H1 (cell line): Measurements from ENCODE around the gene RAB44. TPM values are rescaled to one million over a fixed set of nuclear protein-coding genes. Genes with fewer than 3 reads are reported as not detected.

Experiments used
- CTCF ChIA-PET: fragments of 300-600 bp; sonication (Branson Sonifier 250); formaldehyde crosslinking; loops from one replicate; lab custom pipeline; 2021; ENCODE audit not compliant: partially characterized antibody; lab: Charles Lee
- POLR2A ChIA-PET: fragments of 300-600 bp; sonication (Branson Sonifier 250); formaldehyde crosslinking; loops from one replicate; lab custom pipeline; 2021; ENCODE audit warnings: inconsistent platforms; ENCODE audit not compliant: partially characterized antibody; lab: Charles Lee
- DNase-seq, 2 experiments: peaks; one replicate each; pipeline versions ENCODE4 v3.0.0 to v3.0.0-alpha.2; 2010 to 2022; ENCODE audit warnings: low spot score in 2 of 2, low read depth in 1 of 2, mixed read lengths in 1 of 2
- FAIRE-seq: peaks from 2 replicates; lab custom pipeline; 2011; peaks lifted over from hg19 to GRCh38; lab: Jason Lieb, UNC
- H2AFZ ChIP-seq: 2 replicates; pipeline ENCODE4 v1.8.1; 2012; ENCODE audit warnings: low read length, inconsistent platforms
- H2AK5ac ChIP-seq: 2 replicates; pipeline ENCODE4 v1.6.1; 2013; ENCODE audit warnings: low read depth, low read length
- H2BK120ac ChIP-seq: replicated peaks from 2 replicates; pipeline ENCODE3; 2013; ENCODE audit warnings: low read depth, low read length, inconsistent platforms
- H2BK12ac ChIP-seq: 2 replicates; pipeline ENCODE4 v1.6.1; 2013; ENCODE audit warnings: low read depth, low read length
- H2BK15ac ChIP-seq: 2 replicates; pipeline ENCODE4 v1.6.1; 2013; ENCODE audit warnings: low read length
- H2BK20ac ChIP-seq: 2 replicates; pipeline ENCODE4 v1.6.1; 2013; ENCODE audit warnings: low read length
- H2BK5ac ChIP-seq: 2 replicates; pipeline ENCODE4 v1.6.1; 2013; ENCODE audit warnings: low read depth, low read length
- H3K14ac ChIP-seq: 2 replicates; pipeline ENCODE4 v1.6.1; 2013; ENCODE audit warnings: inconsistent platforms; ENCODE audit not compliant: insufficient read length
- H3K18ac ChIP-seq: 2 replicates; pipeline ENCODE4 v1.6.1; 2013; ENCODE audit warnings: low read length; ENCODE audit errors: extremely low read depth
- H3K23ac ChIP-seq: 2 replicates; pipeline ENCODE4 v1.6.1; 2013; ENCODE audit warnings: inconsistent platforms; ENCODE audit not compliant: insufficient read length
- H3K23me2 ChIP-seq: 2 replicates; pipeline ENCODE4 v1.6.1; 2013; ENCODE audit warnings: low read depth, low read length
- H3K27ac ChIP-seq: 2 replicates; pipeline ENCODE4 v1.6.1; 2011; ENCODE audit warnings: low read depth, low read length, inconsistent platforms
- H3K27me3 ChIP-seq, 4 experiments: replicated peaks in 1 of 4; 1 replicate in 1 of 4; 2 replicates in 3 of 4; pipeline versions ENCODE4 v1.6.1 to v1.8.1; 2011 to 2013; ENCODE audit warnings: low read length in 3 of 4, mild to moderate bottlenecking in 3 of 4, inconsistent platforms in 2 of 4, mixed read lengths in 2 of 4, moderate library complexity in 1 of 4; ENCODE audit not compliant: control insufficient read depth in 3 of 4, insufficient read depth in 3 of 4; ENCODE audit errors: extremely low read depth in 1 of 4
- H3K36me3 ChIP-seq, 4 experiments: 2 replicates each; pipeline versions ENCODE4 v1.6.1 to v1.8.1; 2011 to 2013; ENCODE audit warnings: mild to moderate bottlenecking in 4 of 4, low read length in 3 of 4, moderate library complexity in 2 of 4, control low read depth in 1 of 4, inconsistent platforms in 1 of 4; ENCODE audit not compliant: insufficient read depth in 4 of 4, control insufficient read depth in 2 of 4
- H3K4ac ChIP-seq: replicated peaks from 2 replicates; pipeline ENCODE3; 2013; ENCODE audit warnings: low read length, low read depth, mixed read lengths, inconsistent platforms; ENCODE audit not compliant: insufficient read length
- H3K4me1 ChIP-seq, 4 experiments: replicated peaks in 1 of 4; 1 replicate in 1 of 4; 2 replicates in 3 of 4; pipeline versions ENCODE4 v1.6.1 to v1.8.1; 2011 to 2013; ENCODE audit warnings: low read length in 3 of 4, inconsistent platforms in 2 of 4, mixed read lengths in 1 of 4; ENCODE audit not compliant: insufficient read depth in 4 of 4, control insufficient read depth in 3 of 4
- H3K4me2 ChIP-seq, 2 experiments: 2 replicates each; pipeline versions ENCODE4 v1.6.1 to v1.8.1; 2011 to 2013; ENCODE audit warnings: low read depth in 2 of 2, low read length in 2 of 2, control low read depth in 1 of 2, inconsistent platforms in 1 of 2, mild to moderate bottlenecking in 1 of 2; ENCODE audit not compliant: insufficient read depth in 1 of 2
- H3K4me3 ChIP-seq, 4 experiments: fragments of 200-600, 300-600 bp in 1 of 4; sonication (generic), shearing (Covaris generic), sonication (Bioruptor Twin) in 1 of 4; 2 replicates each; pipeline versions ENCODE4 v1.5.1 to v1.8.1; 2011 to 2016; ENCODE audit warnings: low read length in 4 of 4, low read depth in 3 of 4, control low read depth in 2 of 4, inconsistent platforms in 2 of 4, mild to moderate bottlenecking in 2 of 4, mixed read lengths in 1 of 4, moderate library complexity in 1 of 4; ENCODE audit not compliant: insufficient read depth in 2 of 4; ENCODE audit errors: extremely low read depth in 1 of 4
- H3K56ac ChIP-seq: replicated peaks from 2 replicates; pipeline ENCODE3; 2013; ENCODE audit warnings: low read depth, mild to moderate bottlenecking, mixed read lengths, low read length, inconsistent platforms; ENCODE audit not compliant: insufficient read length
- H3K79me1 ChIP-seq: 2 replicates; pipeline ENCODE4 v1.6.1; 2013; ENCODE audit warnings: low read depth, low read length, control low read depth
- H3K79me2 ChIP-seq, 2 experiments: 2 replicates each; pipeline versions ENCODE4 v1.6.1 to v1.8.1; 2012 to 2013; ENCODE audit warnings: low read length in 2 of 2, mild to moderate bottlenecking in 2 of 2, inconsistent platforms in 1 of 2; ENCODE audit not compliant: insufficient read depth in 2 of 2, control insufficient read depth in 1 of 2
- H3K9ac ChIP-seq, 4 experiments: replicated peaks in 1 of 4; 1 replicate in 1 of 4; 2 replicates in 3 of 4; pipeline versions ENCODE4 v1.6.1 to v1.8.1; 2011 to 2013; ENCODE audit warnings: low read depth in 3 of 4, low read length in 3 of 4, control low read depth in 2 of 4, mild to moderate bottlenecking in 2 of 4, moderate library complexity in 2 of 4, inconsistent platforms in 1 of 4; ENCODE audit errors: extremely low read depth in 1 of 4
- H3K9me3 ChIP-seq, 2 experiments: 2 replicates each; pipeline versions ENCODE4 v1.6.1 to v1.8.1; 2012 to 2013; ENCODE audit warnings: mild to moderate bottlenecking in 2 of 2, moderate library complexity in 2 of 2, control low read depth in 1 of 2, inconsistent platforms in 1 of 2, low read depth in 1 of 2, low read length in 1 of 2, mixed read lengths in 1 of 2; ENCODE audit not compliant: insufficient read depth in 2 of 2
- H4K20me1 ChIP-seq, 2 experiments: replicated peaks in 1 of 2; 2 replicates each; pipeline versions ENCODE3 to v1.8.1; 2011 to 2013; ENCODE audit warnings: inconsistent platforms in 2 of 2, low read length in 2 of 2, mild to moderate bottlenecking in 1 of 2; ENCODE audit not compliant: insufficient read depth in 2 of 2, control insufficient read depth in 1 of 2
- H4K5ac ChIP-seq: 2 replicates; pipeline ENCODE4 v1.6.1; 2013; ENCODE audit warnings: low read length, low read depth, mixed read lengths, inconsistent platforms; ENCODE audit not compliant: insufficient read length
- H4K8ac ChIP-seq: 2 replicates; pipeline ENCODE4 v1.8.0; 2013; ENCODE audit warnings: mild to moderate bottlenecking, moderate library complexity, low read length, inconsistent platforms; ENCODE audit not compliant: insufficient read depth; ENCODE audit errors: extremely low read depth
- H4K91ac ChIP-seq: replicated peaks from 2 replicates; pipeline ENCODE3; 2013; ENCODE audit warnings: low read length, mixed read lengths, inconsistent platforms; ENCODE audit not compliant: insufficient read length
- BACH1 ChIP-seq: IDR thresholded peaks from 2 replicates; pipeline ENCODE4 v1.6.1; 2012; ENCODE audit warnings: low read length, improper control_type of control experiment
- BCL11A ChIP-seq, 2 experiments: IDR thresholded peaks; one replicate each; pipeline ENCODE4 v1.6.1; 2011; ENCODE audit warnings: low read depth in 2 of 2, low read length in 2 of 2, mild to moderate bottlenecking in 2 of 2
- EGR1 ChIP-seq: IDR thresholded peaks from 2 replicates; pipeline ENCODE4 v1.6.1; 2011; ENCODE audit warnings: low read depth, low read length, borderline replicate concordance
- KDM5A ChIP-seq: fragments of 200-600 bp; IDR thresholded peaks from 2 replicates; pipeline ENCODE4 v1.7.1; 2012; ENCODE audit warnings: mild to moderate bottlenecking, low read length, inconsistent platforms, mixed read lengths
- NRF1 ChIP-seq: IDR thresholded peaks from 2 replicates; pipeline ENCODE4 v1.6.1; 2011; ENCODE audit warnings: mild to moderate bottlenecking, low read depth, low read length, improper control_type of control experiment
- PHF8 ChIP-seq: fragments of 200-600 bp; sonication (generic); conservative IDR thresholded peaks from 2 replicates; pipeline ENCODE4 v1.7.1; 2012; ENCODE audit warnings: low read depth, mild to moderate bottlenecking, inconsistent platforms, low read length, moderate library complexity
- POLR2A ChIP-seq, 2 experiments: IDR thresholded peaks; 1 replicate in 1 of 2; 2 replicates in 1 of 2; pipeline ENCODE4 v1.6.1; 2011; ENCODE audit warnings: low read depth in 2 of 2, low read length in 2 of 2, mild to moderate bottlenecking in 2 of 2; ENCODE audit errors: control extremely low read depth in 1 of 2
- POU5F1 ChIP-seq: IDR thresholded peaks from 2 replicates; pipeline ENCODE4 v1.6.1; 2011; ENCODE audit warnings: low read depth, mild to moderate bottlenecking, low read length, moderate library complexity
- RBBP5 ChIP-seq: IDR thresholded peaks from 2 replicates; pipeline ENCODE4 v1.7.1; 2012; ENCODE audit warnings: low read depth, mild to moderate bottlenecking, inconsistent platforms, low read length, moderate library complexity, borderline replicate concordance
- SAP30 ChIP-seq: fragments of 300-600 bp; sonication (generic); IDR thresholded peaks from 2 replicates; pipeline ENCODE4 v1.7.1; 2012; ENCODE audit warnings: low read length, moderate library complexity, mild to moderate bottlenecking, inconsistent platforms; ENCODE audit not compliant: insufficient read depth, insufficient replicate concordance
- TEAD4 ChIP-seq: IDR thresholded peaks from 2 replicates; pipeline ENCODE4 v1.6.1; 2012; ENCODE audit warnings: low read depth, low read length, inconsistent platforms, mixed read lengths
- WGBS, 2 experiments: shearing (Covaris generic) in 1 of 2; methylation state at CpG; one replicate each; pipeline versions ENCODE4 v1.1.6 to v1.1.7; 2013 to 2015; ENCODE audit warnings: low lambda C conversion rate in 2 of 2, mixed read lengths in 2 of 2, inconsistent platforms in 1 of 2, low coverage in 1 of 2, missing lambda C conversion rate in 1 of 2; ENCODE audit not compliant: insufficient replicate concordance in 2 of 2, insufficient coverage in 1 of 2, insufficient read length in 1 of 2; ENCODE audit errors: extremely low coverage in 1 of 2, missing lambda C conversion rate in 1 of 2; 5-methylcytosine and 5-hydroxymethylcytosine counted together
- polyA plus RNA-seq, 7 experiments: library from polyadenylated mRNA; depleted of rRNA in 3 of 7; stranded (reverse) in 5 of 7; unstranded in 2 of 7; fragments of >200 nt in 5 of 7; fragments of 200-250 nt in 2 of 7; gene quantifications; 1 replicate in 5 of 7; 2 replicates in 1 of 7; 4 replicates in 1 of 7; pipeline versions ENCODE4 v1.2.1 to v1.2.3, GENCODE V29; 2011 to 2013; ENCODE audit warnings: missing spikeins in 2 of 7, mixed read lengths in 2 of 7
- total RNA-seq: library from RNA; stranded (reverse); fragmentation: NEBNext Ultra II Directional; extraction: Animal tissue kit (Norgen Biotek cat#: 25700); gene quantifications from 2 replicates; pipeline ENCODE4 v1.2.1, GENCODE V29; 2021
- TF ChIP-seq, protein P1 (sequence below): IDR thresholded peaks from 2 replicates; pipeline ENCODE4 v1.6.1; 2011; ENCODE audit warnings: low read length, improper control_type of control experiment

Gene RAB44
- total and polyA plus RNA-seq, 2 of the 8 experiments (the other 6 are each of a cell fraction or from before 2014, with no cell fraction given) = 0.02 TPM; not detected in 1

- no peak overlapping the region for H4K5ac ChIP-seq
- H3K14ac ChIP-seq = no peak overlapping the region
- no peaks in the 10 kb centered on the region for H3K36me3 ChIP-seq
- no peaks in the 10 kb centered on the region for H4K20me1 ChIP-seq
- no peaks in the 10 kb centered on the region for H3K27me3 ChIP-seq
- DNase-seq (no peak), FAIRE-seq (no peak)
- no peaks in the 10 kb centered on the region for H3K9me3 ChIP-seq
- no peak overlapping the region for H3K56ac ChIP-seq
- no peak overlapping the region for H2AFZ ChIP-seq
- no peak overlapping the region for H3K18ac ChIP-seq
- no peak overlapping the region for H3K4ac ChIP-seq
- ChIA-PET CTCF (interaction anchor here (0.9 to 4.4 kb wide), 9 partner anchors 9 to 110 kb away, joined by 3 to 21 read pairs (median 4); no protein-coding TSS in a partner anchor), POLR2A (interaction anchor here (1.5 kb wide), 1 partner anchor 109 kb away, joined by 7 read pairs; no protein-coding TSS in a partner anchor)
- H3K23me2 ChIP-seq = no peaks in the 10 kb centered on the region
- WGBS, 2 experiments = 75% methylated on average over 13 of the region's 13 CpGs; no CpG with 5 or more reads in 1 of the 2 experiments
- no peak overlapping the region for H2BK5ac ChIP-seq
- H3K4me3 ChIP-seq = no peak overlapping the region
- H2AK5ac ChIP-seq = no peak overlapping the region
- H3K79me2 ChIP-seq = no peaks in the 10 kb centered on the region
- H3K79me1 ChIP-seq = no peaks in the 10 kb centered on the region; the same call in 1 of the 2 replicates
- peaks cover 0 to 9% (median 6%) of the 10 kb centered on the region in 4 experiments; a peak in 5 of 7 replicates for H3K4me1 ChIP-seq
- no peak overlapping the region for H3K23ac ChIP-seq
- H2BK20ac ChIP-seq = no peak overlapping the region
- no peak overlapping the region for H3K27ac ChIP-seq
- H3K4me2 ChIP-seq = no peak overlapping the region
- H4K8ac ChIP-seq = no peak overlapping the region
- H2BK15ac ChIP-seq = no peak overlapping the region
- no peak overlapping the region for H2BK120ac ChIP-seq
- no peak overlapping the region for H2BK12ac ChIP-seq
- no peak overlapping the region for H4K91ac ChIP-seq
- no peak overlapping the region; a peak in 1 of 7 replicates for H3K9ac ChIP-seq
- TF ChIP-seq BCL11A (IDR thresholded peaks at IDR 0.05; ENCODE audit: low read depth in 2 of 2, low read length in 2 of 2) = no peak
- no peak for TF ChIP-seq POU5F1
- TF ChIP-seq POLR2A (IDR thresholded peaks at IDR 0.05; ENCODE audit: control extremely low read depth in 1 of 2, low read depth in 2 of 2, low read length in 2 of 2) = no peak
- TF ChIP-seq, protein P1, sequence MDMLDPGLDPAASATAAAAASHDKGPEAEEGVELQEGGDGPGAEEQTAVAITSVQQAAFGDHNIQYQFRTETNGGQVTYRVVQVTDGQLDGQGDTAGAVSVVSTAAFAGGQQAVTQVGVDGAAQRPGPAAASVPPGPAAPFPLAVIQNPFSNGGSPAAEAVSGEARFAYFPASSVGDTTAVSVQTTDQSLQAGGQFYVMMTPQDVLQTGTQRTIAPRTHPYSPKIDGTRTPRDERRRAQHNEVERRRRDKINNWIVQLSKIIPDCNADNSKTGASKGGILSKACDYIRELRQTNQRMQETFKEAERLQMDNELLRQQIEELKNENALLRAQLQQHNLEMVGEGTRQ = no peak
- TF ChIP-seq SAP30 = no peak
- TF ChIP-seq EGR1 = no peak
- no peak for TF ChIP-seq RBBP5
- TF ChIP-seq KDM5A = no peak
- no peak for TF ChIP-seq TEAD4
- TF ChIP-seq BACH1 = no peak
- TF ChIP-seq PHF8 = no peak
- no peak for TF ChIP-seq NRF1
These were observed 19.7 kb downstream of the RAB44 start for GRCh38 chr6:36717231-36717825.
